Chondrocyte (in vitro differentiated cells): ENCODE measurements around the gene TMUB1. TPM values are rescaled to one million over a fixed set of nuclear protein-coding genes. Genes with fewer than 3 reads are reported as not detected.

Experiments
- DNase-seq: peaks from one replicate; pipeline ENCODE4 v3.0.0; 2021; ENCODE audit warnings: mixed read lengths, low spot score
- H3K27ac Mint-ChIP-seq: one replicate; pipeline ENCODE4 v1.8.0; 2021; ENCODE audit warnings: mild to moderate bottlenecking, moderate library complexity, mixed read lengths; ENCODE audit not compliant: unreplicated experiment
- H3K27me3 Mint-ChIP-seq: 2 replicates; pipeline ENCODE4 v1.8.0; 2021; ENCODE audit warnings: low read depth, mixed read lengths
- H3K36me3 Mint-ChIP-seq: 2 replicates; pipeline ENCODE4 v1.8.0; 2021; ENCODE audit warnings: low read depth, mixed read lengths
- H3K4me1 Mint-ChIP-seq: 2 replicates; pipeline ENCODE4 v1.8.0; 2021; ENCODE audit warnings: low read depth, mild to moderate bottlenecking, mixed read lengths
- H3K4me3 Mint-ChIP-seq: one replicate; pipeline ENCODE4 v1.8.0; 2021; ENCODE audit warnings: mild to moderate bottlenecking, moderate library complexity, mixed read lengths; ENCODE audit not compliant: unreplicated experiment
- H3K9me3 Mint-ChIP-seq: 2 replicates; pipeline ENCODE4 v1.8.0; 2021; ENCODE audit warnings: low read depth, mixed read lengths
- CTCF ChIP-seq: fragments of 200-600 bp; sonication (generic); IDR thresholded peaks from 2 replicates; pipeline ENCODE4 v1.5.0; 2021; ENCODE audit warnings: antibody characterized with exemption, mild to moderate bottlenecking, moderate library complexity
- total RNA-seq: library from RNA; stranded (reverse); gene quantifications from 3 replicates; pipeline ENCODE4 v1.2.1, GENCODE V29; 2021

The TMUB1 gene
- total RNA-seq, 1 donor from 2014 or later = 33.2 TPM

GRCh38 chr7:151066273-151066974, 16.9 kb downstream of the TMUB1 start:
- no peaks in the 10 kb centered on the region for H3K27me3 Mint-ChIP-seq
- DNase-seq = no peak
- TF ChIP-seq CTCF = no peak
- H3K9me3 Mint-ChIP-seq = no peaks in the 10 kb centered on the region
- H3K4me3 Mint-ChIP-seq = no peak overlapping the region
- peaks cover 29% of the 10 kb centered on the region for H3K4me1 Mint-ChIP-seq
- peaks cover 19% of the 10 kb centered on the region for H3K36me3 Mint-ChIP-seq
- H3K27ac Mint-ChIP-seq = no peak overlapping the region

- Mint-ChIP-seq H3K27ac (peak overlapping the region; percentile 32), H3K36me3 (peaks cover 17% of the 10 kb centered on the region), H3K4me3 (no peak overlapping the region), H3K27me3 (no peaks in the 10 kb centered on the region), H3K4me1 (peaks cover 37% of the 10 kb centered on the region), H3K9me3 (no peaks in the 10 kb centered on the region)
- no peak for TF ChIP-seq CTCF
- DNase-seq = no peak
Measured at GRCh38 chr7:151065516-151065915, 17.8 kb downstream of the TMUB1 start.

- Mint-ChIP-seq H3K27me3 (no peaks in the 10 kb centered on the region), H3K4me3 (no peak overlapping the region), H3K4me1 (peaks cover 37% of the 10 kb centered on the region), H3K36me3 (peaks cover 17% of the 10 kb centered on the region), H3K27ac (no peak overlapping the region), H3K9me3 (no peaks in the 10 kb centered on the region)
- no peak for TF ChIP-seq CTCF
- no peak for DNase-seq
Measured at GRCh38 chr7:151064993-151065392, 18.3 kb downstream of the TMUB1 start.

GRCh38 chr7:151064454-151064853, 18.8 kb downstream of the TMUB1 start:
- TF ChIP-seq CTCF = no peak
- H3K4me3 Mint-ChIP-seq = no peak overlapping the region

GRCh38 chr7:151063212-151063561, 20.1 kb downstream of the TMUB1 start:
- Mint-ChIP-seq H3K9me3 (no peaks in the 10 kb centered on the region), H3K36me3 (peaks cover 12% of the 10 kb centered on the region), H3K27me3 (no peaks in the 10 kb centered on the region), H3K4me1 (peaks cover 47% of the 10 kb centered on the region), H3K27ac (peak overlapping the region; percentile 87), H3K4me3 (peak overlapping the region; percentile 96)
- DNase-seq = no peak
- no peak for TF ChIP-seq CTCF

More at GRCh38 chr7:151064454-151064853, 18.8 kb downstream of the TMUB1 start:
- no peaks in the 10 kb centered on the region for H3K9me3 Mint-ChIP-seq
- no peaks in the 10 kb centered on the region for H3K27me3 Mint-ChIP-seq
- no peak for DNase-seq
- peaks cover 37% of the 10 kb centered on the region for H3K4me1 Mint-ChIP-seq
- H3K36me3 Mint-ChIP-seq = peaks cover 16% of the 10 kb centered on the region
- no peak overlapping the region for H3K27ac Mint-ChIP-seq
